ENCODE measurements around the gene ARFIP1.
"Not testable (repeated sequence)": the region's sequence is repeated elsewhere in the genome, so short reads cannot be mapped to it uniquely, and the experiment has no call there.

The ARFIP1 gene

GRCh38 chr4:152860046-152860445, 80.3 kb downstream of the ARFIP1 start:
- no peak for DNase-seq (ENCODE audit: extremely low read depth, low read depth)
- TF ChIP-seq CTCF (IDR thresholded peaks at IDR 0.05; ENCODE audit: low read depth, low read length): no peak

GRCh38 chr4:152862608-152863007, 82.9 kb downstream of the ARFIP1 start:
- TF ChIP-seq CTCF (IDR thresholded peaks at IDR 0.05; ENCODE audit: low read depth, low read length): no peak
- no peak for DNase-seq (ENCODE audit: extremely low read depth, low read depth)

GRCh38 chr4:152864361-152864760, 84.6 kb downstream of the ARFIP1 start:
- DNase-seq (ENCODE audit: extremely low read depth, low read depth): no peak
- no peak for TF ChIP-seq CTCF (IDR thresholded peaks at IDR 0.05; ENCODE audit: low read depth, low read length)

DNA sequence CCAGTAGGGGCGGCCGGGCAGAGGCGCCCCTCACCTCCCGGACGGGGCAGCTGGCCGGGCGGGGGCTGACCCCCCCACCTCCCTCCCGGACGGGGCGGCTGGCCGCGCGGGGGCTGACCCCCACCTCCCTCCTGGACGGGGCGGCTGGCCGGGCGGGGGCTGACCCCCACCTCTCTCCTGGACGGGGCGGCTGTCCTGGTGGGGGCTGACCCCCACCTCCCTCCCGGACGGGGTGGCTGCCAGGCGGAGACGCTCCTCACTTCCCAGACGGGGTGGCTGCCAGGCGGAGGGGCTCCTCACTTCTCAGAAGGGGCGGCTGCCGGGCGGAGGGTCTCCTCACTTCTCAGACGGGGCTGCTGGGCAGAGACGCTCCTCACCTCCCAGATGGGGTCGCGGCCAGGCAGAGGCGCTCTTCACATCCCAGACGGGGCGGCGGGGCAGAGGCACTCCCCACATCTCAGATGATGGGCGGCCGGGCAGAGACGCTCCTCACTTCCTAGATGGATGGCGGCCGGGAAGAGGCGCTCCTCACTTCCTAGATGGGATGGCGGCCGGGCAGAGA, 86.8 kb downstream of the ARFIP1 start:
- DNase-seq (ENCODE audit: extremely low read depth, low read depth): not testable (repeated sequence)

GRCh38 chr4:152870606-152871005, 90.9 kb downstream of the ARFIP1 start:
- TF ChIP-seq CTCF (IDR thresholded peaks at IDR 0.05; ENCODE audit: low read depth, low read length): no peak
- no peak for DNase-seq (ENCODE audit: extremely low read depth, low read depth)

DNA sequence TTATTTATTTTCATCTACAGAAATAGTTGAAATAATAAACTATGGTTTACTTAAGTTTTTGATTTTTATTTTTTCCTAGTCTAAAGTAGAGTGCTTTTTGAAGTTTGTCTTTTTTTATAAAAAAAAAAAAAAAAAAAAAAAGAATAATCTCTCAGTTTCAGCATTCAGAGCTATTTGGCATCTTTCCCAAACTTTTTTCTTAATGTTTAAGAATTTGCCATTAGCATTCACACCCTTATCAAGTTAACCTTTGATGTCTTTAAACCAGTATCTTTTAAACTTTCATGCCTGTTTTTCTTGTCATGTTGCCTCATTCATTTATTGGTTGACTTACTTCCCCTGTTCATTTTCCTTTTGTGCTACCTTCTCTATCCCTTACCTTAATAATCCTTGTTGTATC, 95.5 kb downstream of the ARFIP1 start:
- TF ChIP-seq CTCF (IDR thresholded peaks at IDR 0.05; ENCODE audit: low read depth, low read length): no peak
- DNase-seq (ENCODE audit: extremely low read depth, low read depth): no peak

DNA sequence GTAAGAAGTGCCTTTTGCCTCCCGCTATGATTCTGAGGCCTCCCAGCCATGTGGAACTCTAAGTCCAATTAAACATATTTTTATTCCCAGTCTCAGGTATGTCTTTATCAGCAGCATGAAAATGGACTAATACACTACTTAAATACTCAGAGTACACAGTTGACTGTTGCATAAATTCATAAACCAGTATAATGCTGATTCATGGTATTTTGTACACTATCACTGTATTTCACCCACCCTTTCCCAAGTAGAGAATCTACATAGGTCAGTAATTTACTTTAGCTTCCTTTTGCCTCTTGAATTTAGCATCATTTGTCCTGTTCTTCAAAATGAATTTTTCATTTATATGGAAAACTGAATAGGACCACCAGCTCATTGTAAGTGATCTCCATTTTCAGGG, 98.1 kb downstream of the ARFIP1 start:
- TF ChIP-seq CTCF (IDR thresholded peaks at IDR 0.05; ENCODE audit: low read depth, low read length): no peak
- DNase-seq (ENCODE audit: extremely low read depth, low read depth): no peak

GRCh38 chr4:152880263-152880662, 100.5 kb downstream of the ARFIP1 start:
- no peak for TF ChIP-seq CTCF (IDR thresholded peaks at IDR 0.05; ENCODE audit: low read depth, low read length)
- DNase-seq (ENCODE audit: extremely low read depth, low read depth): no peak

Measured in AG09319 (cell line).